HG03045 (cell line): ENCODE data around the gene CAMK1D.

Source experiments
- ATAC-seq: cut with Tn5 transposase; IDR thresholded peaks from one replicate; pipeline ENCODE4 v1.9.1; 2021; ENCODE audit warnings: mild to moderate bottlenecking, moderate library complexity; ENCODE audit not compliant: unreplicated experiment

Gene CAMK1D

GRCh38 chr10:12397941-12398340 is 48.6 kb downstream of the CAMK1D start:
- no peak for ATAC-seq

GRCh38 chr10:12400266-12400931 is 51.1 kb downstream of the CAMK1D start:
- no peak for ATAC-seq

DNA sequence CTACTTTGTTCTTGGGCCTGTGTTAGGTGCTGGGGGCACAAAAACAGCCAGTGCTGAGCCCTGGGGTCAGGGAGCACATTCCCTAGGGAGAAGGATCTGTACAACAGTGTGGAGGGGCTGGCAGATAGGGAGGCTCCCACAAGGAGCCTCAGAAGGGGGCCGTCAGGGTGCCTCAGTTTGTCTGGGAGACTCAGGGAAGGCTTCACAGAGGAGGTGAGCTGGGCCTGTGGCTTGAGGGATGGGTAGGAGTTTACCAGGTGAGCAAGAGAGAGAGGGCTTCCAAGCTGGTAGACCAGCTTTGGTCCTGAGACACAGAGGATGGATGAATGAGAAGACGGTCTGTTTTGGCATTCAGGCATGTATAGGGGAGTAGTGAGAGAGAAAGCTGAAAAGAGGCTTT is 52.1 kb downstream of the CAMK1D start:
- no peak for ATAC-seq

DNA sequence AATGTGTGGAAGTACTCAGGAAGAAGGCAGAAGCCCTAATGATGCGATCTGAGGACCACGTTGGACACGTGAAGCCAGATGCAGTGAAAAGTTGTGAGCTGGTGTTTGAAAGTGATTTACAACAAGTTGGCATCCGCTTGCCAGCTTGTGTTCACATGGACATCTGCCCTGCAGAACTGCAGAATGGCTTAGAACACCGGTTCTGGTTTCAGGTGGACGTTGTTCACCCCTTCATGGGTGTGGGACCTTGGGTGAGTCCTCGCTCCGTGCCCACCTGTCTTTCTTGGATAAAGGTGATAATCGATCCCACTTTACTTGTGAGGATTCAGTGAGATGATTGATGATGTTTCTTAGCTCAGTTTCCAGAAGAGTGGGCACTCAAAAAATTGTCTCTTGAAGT is 53.8 kb downstream of the CAMK1D start:
- no peak for ATAC-seq

DNA sequence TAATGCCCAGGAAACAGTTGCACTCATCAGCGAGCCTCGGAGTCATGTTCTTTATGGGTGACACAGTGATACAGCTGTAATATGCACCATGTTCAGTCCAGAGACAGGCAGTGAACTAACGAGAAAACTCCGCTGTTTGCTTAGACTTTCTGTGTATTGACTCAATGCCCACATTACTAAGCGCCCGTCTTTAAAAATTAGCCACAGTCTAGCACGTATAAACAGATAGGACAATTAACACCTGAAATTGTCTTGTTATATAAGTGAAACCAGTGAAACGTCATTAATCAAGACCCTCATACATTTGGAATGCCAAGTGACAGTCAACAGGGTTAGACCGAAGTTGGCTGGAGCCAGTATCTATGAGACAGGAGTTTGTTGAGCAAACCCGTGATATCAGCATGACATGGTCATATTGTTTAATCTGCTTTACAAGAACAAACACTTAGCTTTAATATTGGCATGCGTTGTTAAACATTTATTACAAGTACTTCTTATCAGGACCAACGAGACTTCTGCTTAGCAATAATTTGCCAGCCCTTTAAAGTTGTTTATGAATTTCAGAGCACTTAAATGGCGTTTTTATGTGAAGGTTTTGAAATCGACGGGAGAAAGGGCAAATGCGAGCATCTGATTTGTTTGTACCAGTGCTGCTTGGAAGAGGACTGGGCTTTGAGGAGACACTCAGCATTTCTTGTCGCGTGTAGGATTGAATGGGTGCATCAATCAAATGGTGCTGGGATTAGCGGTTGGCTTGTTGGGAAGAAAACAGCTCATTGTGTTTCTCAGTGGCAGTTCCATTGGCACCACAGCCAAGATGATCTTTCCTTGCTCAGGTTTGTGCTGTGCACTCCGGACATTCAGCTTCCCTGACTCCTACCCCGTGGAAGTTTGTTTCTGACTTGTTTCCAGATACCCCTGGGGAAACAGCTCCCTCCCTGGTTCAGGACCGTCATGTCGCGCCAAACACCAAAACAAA is 56.3 kb downstream of the CAMK1D start:
- ATAC-seq: no peak

DNA sequence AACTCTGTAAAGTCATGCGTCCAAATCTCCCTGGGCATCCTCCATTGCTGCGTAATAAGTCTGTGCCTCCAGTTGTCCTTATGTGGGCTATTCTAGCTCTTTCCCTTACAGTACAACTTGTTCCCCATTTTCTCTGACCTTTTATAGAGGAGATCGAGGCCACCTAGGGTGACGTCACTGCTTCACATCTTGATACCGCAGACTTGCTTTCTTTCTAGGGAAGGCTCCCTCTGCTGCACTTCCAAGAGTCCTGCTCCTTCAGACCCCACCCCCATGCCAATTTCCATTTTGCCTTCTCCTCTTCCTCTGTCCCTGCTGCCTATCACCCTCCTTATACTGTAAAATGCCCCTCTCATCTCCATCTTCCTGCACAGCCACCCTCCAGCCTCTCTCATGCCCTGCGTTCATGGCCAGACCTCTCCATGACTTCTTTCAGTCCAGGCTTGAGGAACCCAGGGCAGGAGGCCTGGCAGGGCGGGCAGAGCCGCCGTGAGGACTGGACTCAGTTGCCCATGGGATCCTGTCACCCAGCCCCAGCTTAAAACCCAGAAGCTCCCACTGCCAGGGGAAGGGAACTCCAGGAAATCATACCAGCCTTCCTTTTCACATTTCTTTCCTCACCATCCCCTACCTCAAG is 57.5 kb downstream of the CAMK1D start:
- no peak for ATAC-seq

DNA sequence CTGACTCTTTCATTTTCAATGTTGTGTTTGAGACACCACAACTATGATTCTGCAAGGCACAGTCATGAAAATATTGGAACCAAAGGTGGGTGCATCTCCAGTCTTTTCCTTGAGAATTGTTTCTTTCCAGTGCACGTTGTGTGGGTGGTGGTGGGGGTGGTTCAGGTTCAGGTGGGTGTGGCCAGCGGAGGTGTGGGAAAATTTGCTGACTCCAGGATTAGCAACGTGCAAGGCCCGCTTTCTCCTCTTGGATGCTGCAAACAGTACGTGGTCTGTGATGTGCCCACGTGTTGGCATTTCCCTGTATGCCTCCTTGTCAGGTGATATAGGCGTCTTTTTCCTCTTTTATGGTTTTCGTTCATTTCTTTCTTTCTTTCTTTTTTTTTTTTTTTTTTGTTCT is 59.1 kb downstream of the CAMK1D start:
- no peak for ATAC-seq

DNA sequence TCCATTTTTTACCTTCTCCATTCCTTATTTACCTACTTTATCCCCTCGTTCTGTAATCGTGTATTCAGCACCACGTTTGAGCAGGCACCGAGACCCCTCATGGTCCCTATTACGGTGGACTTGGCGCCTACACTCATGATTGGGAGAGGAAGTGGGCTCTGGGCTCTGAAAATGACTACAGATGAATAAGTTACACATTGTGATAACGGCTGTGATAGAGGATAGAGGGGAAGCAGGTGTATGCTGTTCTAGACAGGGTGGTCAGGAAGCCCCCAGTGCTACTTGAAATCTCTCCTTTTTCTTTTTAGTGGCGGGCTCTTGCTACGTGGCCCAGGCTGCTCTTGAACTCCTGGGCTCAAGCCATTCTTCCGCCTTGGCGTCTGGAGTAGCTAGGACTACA is 59.8 kb downstream of the CAMK1D start:
- ATAC-seq: no peak

DNA sequence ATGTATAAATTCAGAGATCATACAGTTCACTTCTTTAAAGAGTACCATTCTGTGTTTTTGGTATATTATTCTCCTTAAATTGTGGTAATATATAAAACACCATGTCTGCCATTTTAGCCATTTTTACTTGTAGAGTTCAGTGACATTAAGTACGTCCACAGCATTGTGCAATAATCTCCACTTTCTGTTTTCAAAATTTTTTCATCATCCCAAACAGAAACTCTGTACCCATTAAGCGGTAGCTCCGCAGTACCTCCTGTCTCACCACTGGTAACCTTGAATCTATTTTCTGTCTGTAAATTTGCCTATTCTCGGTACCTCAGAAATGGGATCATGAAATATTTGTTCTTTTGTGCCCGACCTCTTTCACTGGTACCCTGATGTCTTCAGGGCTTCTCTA is 60.3 kb downstream of the CAMK1D start:
- no peak for ATAC-seq

- no peak for ATAC-seq
Observed at GRCh38 chr10:12412666-12413368, 63.5 kb downstream of the CAMK1D start.

DNA sequence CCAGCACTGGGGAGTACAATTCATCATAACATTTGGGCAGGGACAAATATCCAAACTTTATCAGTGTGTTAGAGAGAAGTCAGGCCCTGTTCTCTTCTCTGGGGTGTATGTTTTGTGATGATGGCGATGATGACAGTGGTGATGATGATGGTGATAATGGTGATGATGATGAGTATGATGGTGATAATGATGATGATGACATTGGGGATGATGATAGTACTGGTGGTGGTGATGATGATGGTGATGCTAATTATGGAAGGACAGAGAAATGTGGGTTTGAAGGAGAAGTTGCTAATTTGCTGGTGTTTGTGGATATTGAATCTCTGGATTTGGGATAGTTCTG is 64.0 kb downstream of the CAMK1D start:
- no peak for ATAC-seq

DNA sequence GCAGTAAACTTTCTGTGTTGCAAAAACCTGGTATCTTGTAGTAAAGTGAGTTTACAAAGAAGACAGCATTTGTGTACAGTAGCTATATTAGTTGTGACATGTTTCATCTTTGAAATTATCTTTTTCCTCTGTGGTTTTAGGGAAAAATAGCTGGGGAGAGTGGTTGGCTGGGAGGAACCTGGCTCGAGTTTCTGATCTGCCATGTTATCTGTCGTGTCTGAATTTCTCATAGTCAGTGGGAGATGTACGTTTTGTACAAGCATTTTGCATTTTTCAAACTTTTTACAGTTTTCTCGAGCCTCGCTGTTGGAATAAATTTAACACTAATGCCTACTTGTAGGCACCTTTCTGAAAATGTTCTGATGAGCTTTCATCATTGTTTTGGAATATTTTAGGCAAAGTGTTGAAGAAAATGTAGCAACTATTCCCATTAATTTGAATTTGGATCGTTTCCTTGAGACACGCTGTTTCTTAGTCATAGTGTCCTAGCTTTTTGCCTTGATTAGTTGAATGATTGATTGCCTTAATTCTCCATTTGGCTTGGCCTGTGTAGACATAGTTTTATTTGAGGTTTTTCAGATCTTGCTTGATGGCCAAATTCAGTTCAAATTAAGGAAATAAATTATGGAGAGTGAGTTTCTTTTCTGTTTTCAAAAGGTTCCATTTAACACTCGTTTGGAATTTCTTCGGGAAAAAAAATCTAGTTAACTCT is 65.1 kb downstream of the CAMK1D start:
- ATAC-seq: no peak

DNA sequence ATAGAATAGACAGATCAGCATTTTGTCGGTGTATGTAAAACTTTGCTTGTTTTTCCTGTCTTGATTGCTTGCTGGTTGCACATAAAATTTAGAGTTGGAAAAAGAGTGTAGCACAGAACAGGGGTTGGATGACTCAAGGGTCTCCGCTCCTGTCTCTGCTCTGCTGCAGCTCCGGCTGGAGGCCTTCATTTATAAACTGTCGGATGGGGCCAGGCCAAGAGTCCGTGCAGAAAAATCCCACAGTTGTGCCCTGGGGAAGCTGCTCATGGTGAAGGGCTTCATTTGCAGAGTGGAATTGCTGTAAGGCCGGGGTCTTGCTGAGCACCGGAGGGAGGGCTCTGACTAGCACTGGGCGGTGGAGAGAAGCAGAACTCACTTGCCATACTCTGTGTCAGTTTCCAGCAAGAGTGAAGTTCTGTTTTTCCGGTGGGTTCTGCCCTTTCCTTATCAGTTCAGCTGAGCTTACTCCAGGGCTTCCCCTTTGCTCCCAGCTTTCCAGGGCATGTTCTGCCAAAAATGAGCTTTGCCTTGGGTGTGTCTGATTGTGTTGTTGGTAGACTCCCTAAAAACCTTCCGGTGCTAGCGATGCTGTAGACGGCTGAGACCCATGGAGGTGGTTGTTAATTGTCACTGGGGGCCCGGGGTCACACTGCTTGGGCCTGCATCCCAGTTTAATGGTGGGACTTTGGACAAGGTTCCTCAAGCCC is 67.2 kb downstream of the CAMK1D start:
- no peak for ATAC-seq

GRCh38 chr10:12417331-12417730 is 68.0 kb downstream of the CAMK1D start:
- ATAC-seq: no peak

DNA sequence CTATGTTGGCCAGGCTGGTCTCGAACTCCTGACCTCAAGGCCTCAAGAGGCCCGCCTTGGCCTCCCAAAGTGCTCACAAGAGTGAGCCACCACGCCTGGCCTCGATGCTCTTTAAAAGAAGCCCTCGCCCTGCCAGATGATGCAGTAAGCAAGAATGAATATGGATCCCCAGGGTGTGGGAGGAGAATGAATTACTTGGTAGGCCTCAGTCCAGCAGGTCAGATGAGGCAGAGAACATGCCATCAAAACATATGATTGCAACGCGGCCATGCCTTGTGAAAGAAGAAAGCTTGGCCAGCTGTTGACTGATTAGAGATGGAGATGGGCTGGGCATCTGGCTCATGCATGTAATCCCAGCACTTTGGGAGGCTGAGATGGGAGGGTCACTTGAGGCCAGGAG is 68.7 kb downstream of the CAMK1D start:
- ATAC-seq: no peak

DNA sequence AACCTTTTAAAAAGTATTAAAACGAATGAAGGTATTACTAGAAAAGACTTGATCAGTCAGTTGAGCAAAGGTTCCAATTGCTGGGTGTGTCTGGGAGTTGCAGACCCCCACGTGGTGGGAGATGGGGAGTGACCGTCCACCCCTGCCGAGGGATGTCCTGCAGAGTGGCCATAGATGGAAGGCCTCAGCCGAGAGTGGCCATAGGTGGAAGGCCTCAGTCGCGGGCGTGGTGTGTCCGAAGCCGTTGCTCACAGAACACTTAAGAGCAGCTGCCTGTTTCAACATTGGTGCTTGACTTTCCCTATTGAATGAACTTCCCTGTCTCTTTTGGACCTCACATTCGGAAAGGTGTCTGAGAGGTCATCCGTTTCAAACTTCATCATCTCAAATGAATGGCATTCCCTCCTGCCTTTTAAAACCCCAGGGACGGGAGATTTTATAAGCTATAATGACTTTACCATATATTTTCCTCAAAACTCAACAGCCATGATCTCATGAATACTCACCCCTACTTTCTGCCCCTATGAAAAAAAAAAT is 69.4 kb downstream of the CAMK1D start:
- no peak for ATAC-seq

GRCh38 chr10:12419262-12419847 is 70.0 kb downstream of the CAMK1D start:
- no peak for ATAC-seq

- no peak for ATAC-seq
Observed at GRCh38 chr10:12420530-12421120, 71.3 kb downstream of the CAMK1D start.

GRCh38 chr10:12422189-12422588 is 72.8 kb downstream of the CAMK1D start:
- no peak for ATAC-seq
